ENCODE results near the gene HS3ST4.

- TF ChIP-seq POLR2A (IDR thresholded peaks at IDR 0.05), result no peak
- no peak for TF ChIP-seq CTCF (IDR thresholded peaks at IDR 0.05)
Observed at GRCh38 chr16:26102369-26102768, 410.6 kb downstream of the HS3ST4 start.
